GM19468 (cell line): Measurements from ENCODE around the gene CBY1.
A peak's percentile ranks its signal among the peaks of the same experiment; 100 is the strongest.
"Not testable (repeated sequence)": the region's sequence is repeated elsewhere in the genome, so short reads cannot be mapped to it uniquely, and the experiment has no call there.

Experiments used
- ATAC-seq: cut with Tn5 transposase; IDR thresholded peaks from one replicate; pipeline ENCODE4 v1.9.1; 2021; ENCODE audit warnings: mild to moderate bottlenecking, moderate library complexity, moderate number of reproducible peaks; ENCODE audit not compliant: unreplicated experiment; ENCODE audit errors: extremely low read depth

Gene CBY1

GRCh38 chr22:38656256-38657044, at the start of gene CBY1, which contains the start of gene FAM227A:
CBY1 (plus strand) TSS chr22:38656638; CDS start chr22:38668055, 11,417 bp downstream.
FAM227A (minus strand) TSS chr22:38656392; CDS start chr22:38650168, 6,224 bp downstream.
- peak; percentile 38 for ATAC-seq

- ATAC-seq: no peak
These were observed 48.8 kb upstream of the CBY1 start for GRCh38 chr22:38607680-38608079.

GRCh38 chr22:38608992-38609750, 47.3 kb upstream of the CBY1 start:
- no peak for ATAC-seq

GRCh38 chr22:38610234-38610633, 46.2 kb upstream of the CBY1 start:
- no peak for ATAC-seq

- ATAC-seq: no peak
These were observed 44.9 kb upstream of the CBY1 start for GRCh38 chr22:38611559-38611958.

GRCh38 chr22:38612217-38613006, 44.0 kb upstream of the CBY1 start:
- ATAC-seq: no peak

- no peak for ATAC-seq
These were observed 42.9 kb upstream of the CBY1 start for GRCh38 chr22:38613588-38613987.

GRCh38 chr22:38614332-38615063, 41.9 kb upstream of the CBY1 start:
- no peak for ATAC-seq

GRCh38 chr22:38615064-38615405, 41.4 kb upstream of the CBY1 start:
- not testable (repeated sequence) for ATAC-seq

- no peak for ATAC-seq
These were observed 38.2 kb upstream of the CBY1 start for GRCh38 chr22:38618258-38618657.

- no peak for ATAC-seq
These were observed 37.8 kb upstream of the CBY1 start for GRCh38 chr22:38618682-38619081.

- ATAC-seq: no peak
These were observed 33.1 kb upstream of the CBY1 start for GRCh38 chr22:38623351-38623750.

GRCh38 chr22:38628444-38628843, 28.0 kb upstream of the CBY1 start:
- ATAC-seq: no peak

- no peak for ATAC-seq
These were observed 27.3 kb upstream of the CBY1 start for GRCh38 chr22:38629108-38629507.

- ATAC-seq: no peak
These were observed 24.7 kb upstream of the CBY1 start for GRCh38 chr22:38631724-38632123.

GRCh38 chr22:38632528-38632927, 23.9 kb upstream of the CBY1 start:
- ATAC-seq: no peak

GRCh38 chr22:38638216-38638615, 18.2 kb upstream of the CBY1 start:
- ATAC-seq: no peak

- no peak for ATAC-seq
These were observed 17.7 kb upstream of the CBY1 start for GRCh38 chr22:38638728-38639127.

- no peak for ATAC-seq
These were observed 14.9 kb upstream of the CBY1 start for GRCh38 chr22:38641476-38642040.

GRCh38 chr22:38644245-38644644, 12.2 kb upstream of the CBY1 start:
- not testable (repeated sequence) for ATAC-seq
